HG03378 (cell line): ENCODE results near the gene TRMT61A.

Experiments used
- ATAC-seq: cut with Tn5 transposase; IDR thresholded peaks from one replicate; pipeline ENCODE4 v1.9.1; 2021; ENCODE audit warnings: mild to moderate bottlenecking, moderate library complexity; ENCODE audit not compliant: unreplicated experiment

Gene TRMT61A

GRCh38 chr14:103533999-103534575 lies 5.1 kb downstream of the TRMT61A start:
- ATAC-seq: no peak

- no peak for ATAC-seq
Measured at GRCh38 chr14:103534576-103535061, 5.6 kb downstream of the TRMT61A start.

- ATAC-seq: no peak
Measured at GRCh38 chr14:103535081-103535890, 6.3 kb downstream of the TRMT61A start.

GRCh38 chr14:103535891-103536565 lies 7.0 kb downstream of the TRMT61A start:
- no peak for ATAC-seq

GRCh38 chr14:103536693-103537092 lies 7.7 kb downstream of the TRMT61A start:
- ATAC-seq: no peak

- no peak for ATAC-seq
Measured at GRCh38 chr14:103537175-103537990, 8.4 kb downstream of the TRMT61A start.

GRCh38 chr14:103538291-103539055 lies 9.5 kb downstream of the TRMT61A start:
- no peak for ATAC-seq

- ATAC-seq: no peak
Measured at GRCh38 chr14:103539056-103539825, 10.2 kb downstream of the TRMT61A start.

GRCh38 chr14:103540821-103541708 lies 12.1 kb downstream of the TRMT61A start:
- ATAC-seq: no peak

- ATAC-seq: no peak
Measured at GRCh38 chr14:103541709-103542604, 13.0 kb downstream of the TRMT61A start.

- ATAC-seq: no peak
Measured at GRCh38 chr14:103542605-103543088, 13.7 kb downstream of the TRMT61A start.

- ATAC-seq: no peak
Measured at GRCh38 chr14:103543140-103543539, 14.1 kb downstream of the TRMT61A start.

GRCh38 chr14:103543721-103544387 lies 14.9 kb downstream of the TRMT61A start:
- ATAC-seq: no peak

- ATAC-seq: no peak
Measured at GRCh38 chr14:103544388-103545218, 15.6 kb downstream of the TRMT61A start.

- no peak for ATAC-seq
Measured at GRCh38 chr14:103545219-103545914, 16.4 kb downstream of the TRMT61A start.
